ENCODE results near the gene MACROD2.

Gene MACROD2

DNA sequence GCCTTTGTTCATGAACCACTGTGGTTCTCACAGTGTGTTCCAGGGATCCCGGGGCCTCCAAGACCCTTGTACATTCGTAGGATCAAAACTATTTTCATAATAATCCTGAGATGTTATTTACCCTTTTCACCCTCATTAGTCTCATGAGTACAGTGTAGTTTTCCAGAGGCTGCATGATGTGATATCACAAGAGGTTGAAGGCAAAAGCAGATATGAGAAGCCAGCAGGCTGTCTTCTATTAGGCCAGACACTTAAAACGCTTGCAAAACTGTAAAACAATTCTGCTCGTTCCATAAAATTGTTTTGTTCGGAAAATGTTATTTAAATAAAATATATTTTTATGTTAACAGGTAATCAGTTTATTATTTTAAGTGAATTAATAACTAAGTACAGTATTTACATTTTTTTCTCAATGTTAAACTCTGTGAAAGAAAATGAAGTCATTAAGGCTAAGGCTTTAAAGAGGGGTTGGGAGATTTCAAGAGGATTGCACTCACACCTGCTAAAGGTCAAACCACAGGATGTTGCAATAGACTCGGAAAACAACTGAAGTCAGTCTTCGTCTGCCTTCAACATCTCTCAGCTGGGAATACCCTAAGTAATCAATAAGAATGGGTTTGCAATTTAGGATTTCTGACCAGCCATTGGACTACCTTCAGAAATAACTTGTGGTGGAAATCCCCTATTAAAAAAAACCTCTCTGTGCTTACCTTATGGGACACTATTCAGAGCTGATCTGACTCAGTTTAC, 2103.7 kb downstream of the MACROD2 start:
- Mint-ChIP-seq H3K27me3 (no peaks in the 10 kb centered on the region), H3K4me3 (no peak overlapping the region)
- CTCF ChIA-PET, result no interaction called here

DNA sequence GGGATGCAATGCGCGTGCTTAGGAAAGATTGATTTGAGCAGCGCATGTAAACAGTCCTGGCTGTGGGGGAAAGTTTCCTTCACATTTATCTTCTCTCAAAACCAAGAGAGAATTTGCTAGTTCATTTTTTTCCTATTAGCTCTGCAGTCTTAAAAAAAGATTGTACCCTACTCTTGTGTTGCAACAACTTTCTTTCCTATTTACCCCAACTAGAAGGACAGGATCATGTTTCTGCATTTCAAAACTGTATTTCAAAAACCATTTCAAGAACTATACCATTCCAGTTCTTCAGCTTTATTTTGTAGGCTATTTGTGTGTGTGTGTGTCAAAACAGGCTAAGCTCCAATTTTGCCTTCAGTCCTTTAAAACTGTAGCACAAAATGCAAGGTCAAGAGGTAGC, 2104.8 kb downstream of the MACROD2 start:
- Mint-ChIP-seq H3K4me1 (no peaks in the 10 kb centered on the region), H3K27ac (no peak overlapping the region), H3K27me3 (no peaks in the 10 kb centered on the region), H3K4me3 (no peak overlapping the region), H3K36me3 (no peaks in the 10 kb centered on the region), H3K9me3 (peaks cover 7% of the 10 kb centered on the region)
- CTCF ChIA-PET, result no interaction called here
- DNase-seq, result no peak

More for the DNA sequence above, 2103.7 kb downstream of the MACROD2 start:
- Mint-ChIP-seq H3K9me3 (peaks cover 10% of the 10 kb centered on the region), H3K36me3 (no peaks in the 10 kb centered on the region), H3K27ac (no peak overlapping the region), H3K4me1 (no peaks in the 10 kb centered on the region)
- no peak for DNase-seq

DNA sequence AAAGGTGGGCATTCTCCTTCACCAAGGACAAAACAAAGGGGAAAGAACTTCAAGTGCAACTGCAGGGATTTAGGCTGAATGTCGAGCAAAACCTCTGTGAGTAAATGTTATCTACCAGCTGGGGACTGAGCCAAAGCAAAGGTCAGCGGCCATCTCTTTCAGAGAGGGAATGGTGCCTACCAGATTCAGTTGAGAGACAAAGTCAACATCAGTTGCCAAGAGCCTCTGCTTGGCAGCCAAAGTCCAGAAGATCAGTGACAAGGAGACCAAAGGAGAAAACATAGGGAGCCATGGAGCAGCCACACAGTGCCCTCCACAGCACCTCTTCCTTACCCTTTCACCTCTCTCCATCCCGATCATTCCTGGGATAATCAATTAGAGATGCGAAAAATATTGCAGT, 2105.5 kb downstream of the MACROD2 start:
- H3K4me3 Mint-ChIP-seq, result no peak overlapping the region
- peaks cover 7% of the 10 kb centered on the region for H3K9me3 Mint-ChIP-seq
- CTCF ChIA-PET, result no interaction called here
- H3K27me3 Mint-ChIP-seq, result no peaks in the 10 kb centered on the region
- no peak for DNase-seq
- H3K36me3 Mint-ChIP-seq, result no peaks in the 10 kb centered on the region
- H3K27ac Mint-ChIP-seq, result no peak overlapping the region
- no peaks in the 10 kb centered on the region for H3K4me1 Mint-ChIP-seq

Measured in activated naive CD4-positive, alpha-beta T cell treated with anti-CD3 and anti-CD28 coated beads, Interleukin-2, amount 10 ng/mL, durations not matched to agents 7 days and 5 days (primary cell).